ENCODE results near the gene MED22.

The MED22 gene

DNA sequence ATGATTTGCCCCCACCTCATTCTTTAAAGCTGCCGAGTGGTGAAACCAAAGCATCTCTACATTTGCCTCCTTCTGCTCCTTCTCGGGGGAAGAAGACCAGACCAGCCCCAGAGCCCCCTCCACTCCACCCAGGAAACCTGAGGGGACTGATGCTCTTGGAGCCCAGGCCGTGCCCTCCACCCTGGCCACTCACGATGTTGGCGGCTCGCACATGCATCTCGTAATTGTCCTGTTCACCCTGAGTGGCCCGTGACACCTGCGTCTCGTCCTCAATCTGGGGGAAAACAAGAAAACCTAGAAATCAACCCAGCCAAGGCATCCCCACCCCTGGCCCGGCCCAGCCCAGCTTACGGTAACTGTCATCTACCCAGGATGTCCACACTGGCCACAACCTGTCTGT lies 3.0 kb downstream of the MED22 start:
- H3K4me3 Mint-ChIP-seq: no peak overlapping the region
- DNase-seq: no peak
- H3K9me3 Mint-ChIP-seq: no peaks in the 10 kb centered on the region
- peaks cover 30% of the 10 kb centered on the region for H3K4me1 Mint-ChIP-seq
- peaks cover 40% of the 10 kb centered on the region for H3K36me3 Mint-ChIP-seq (ENCODE audit: low read depth)
- no peak overlapping the region for H3K27ac Mint-ChIP-seq
- TF ChIP-seq, protein P1, sequence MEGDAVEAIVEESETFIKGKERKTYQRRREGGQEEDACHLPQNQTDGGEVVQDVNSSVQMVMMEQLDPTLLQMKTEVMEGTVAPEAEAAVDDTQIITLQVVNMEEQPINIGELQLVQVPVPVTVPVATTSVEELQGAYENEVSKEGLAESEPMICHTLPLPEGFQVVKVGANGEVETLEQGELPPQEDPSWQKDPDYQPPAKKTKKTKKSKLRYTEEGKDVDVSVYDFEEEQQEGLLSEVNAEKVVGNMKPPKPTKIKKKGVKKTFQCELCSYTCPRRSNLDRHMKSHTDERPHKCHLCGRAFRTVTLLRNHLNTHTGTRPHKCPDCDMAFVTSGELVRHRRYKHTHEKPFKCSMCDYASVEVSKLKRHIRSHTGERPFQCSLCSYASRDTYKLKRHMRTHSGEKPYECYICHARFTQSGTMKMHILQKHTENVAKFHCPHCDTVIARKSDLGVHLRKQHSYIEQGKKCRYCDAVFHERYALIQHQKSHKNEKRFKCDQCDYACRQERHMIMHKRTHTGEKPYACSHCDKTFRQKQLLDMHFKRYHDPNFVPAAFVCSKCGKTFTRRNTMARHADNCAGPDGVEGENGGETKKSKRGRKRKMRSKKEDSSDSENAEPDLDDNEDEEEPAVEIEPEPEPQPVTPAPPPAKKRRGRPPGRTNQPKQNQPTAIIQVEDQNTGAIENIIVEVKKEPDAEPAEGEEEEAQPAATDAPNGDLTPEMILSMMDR (IDR thresholded peaks at IDR 0.05): no peak
- H3K27me3 Mint-ChIP-seq (ENCODE audit: low read depth, poor library complexity): no peaks in the 10 kb centered on the region

DNA sequence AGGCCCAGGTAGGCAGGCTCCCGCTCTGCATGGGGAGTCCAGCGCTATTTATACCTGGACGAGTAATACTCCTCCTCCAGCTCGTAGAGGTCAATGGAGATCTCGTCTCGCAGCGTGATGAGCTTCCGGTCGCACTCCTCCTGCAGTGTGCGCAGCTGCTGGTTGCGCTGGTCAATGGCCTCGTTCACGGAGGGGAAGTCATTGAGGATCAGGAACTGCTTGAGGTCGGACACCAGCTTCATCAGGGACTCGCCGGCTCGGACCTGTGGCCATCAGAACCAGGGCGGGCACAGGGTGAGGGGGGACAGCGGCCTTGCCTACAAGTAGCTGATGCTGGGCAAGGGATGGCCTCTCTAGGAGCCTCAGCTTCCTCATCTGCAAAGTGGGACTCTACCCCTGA lies 3.9 kb downstream of the MED22 start:
- TF ChIP-seq, protein P1 (IDR thresholded peaks at IDR 0.05): no peak

DNA sequence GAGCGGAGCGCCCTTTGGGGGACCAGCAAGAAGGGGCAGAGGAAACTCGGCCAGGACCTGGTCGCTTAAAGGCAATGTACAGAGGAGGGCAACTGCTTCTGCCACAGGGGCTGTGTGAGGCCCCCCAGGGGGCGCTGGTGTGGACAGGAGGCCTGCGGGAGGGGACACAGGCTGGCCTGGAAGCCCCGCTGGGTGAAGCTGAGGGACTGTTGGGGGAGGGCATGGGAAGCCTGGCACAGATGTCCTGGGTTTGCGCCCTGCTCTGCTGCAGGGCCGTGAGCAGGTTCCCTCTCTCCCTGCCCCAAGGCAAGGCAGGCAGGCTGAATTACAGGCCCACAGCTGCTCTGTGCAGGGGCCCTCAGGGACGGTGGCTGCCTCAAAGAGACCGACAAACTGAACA lies 5.4 kb downstream of the MED22 start:
- Mint-ChIP-seq H3K27ac (no peak overlapping the region), H3K4me3 (no peak overlapping the region), H3K9me3 (no peaks in the 10 kb centered on the region), H3K36me3 (ENCODE audit: low read depth) (peaks cover 36% of the 10 kb centered on the region), H3K27me3 (ENCODE audit: low read depth, poor library complexity) (no peaks in the 10 kb centered on the region), H3K4me1 (peaks cover 19% of the 10 kb centered on the region)
- DNase-seq: no peak
- TF ChIP-seq, protein P1 (IDR thresholded peaks at IDR 0.05): no peak

More for the DNA sequence above, 3.9 kb downstream of the MED22 start:
- Mint-ChIP-seq H3K4me3 (no peak overlapping the region), H3K36me3 (ENCODE audit: low read depth) (peaks cover 40% of the 10 kb centered on the region), H3K27ac (no peak overlapping the region), H3K9me3 (no peaks in the 10 kb centered on the region), H3K4me1 (peaks cover 21% of the 10 kb centered on the region), H3K27me3 (ENCODE audit: low read depth, poor library complexity) (no peaks in the 10 kb centered on the region)
- no peak for DNase-seq

DNA sequence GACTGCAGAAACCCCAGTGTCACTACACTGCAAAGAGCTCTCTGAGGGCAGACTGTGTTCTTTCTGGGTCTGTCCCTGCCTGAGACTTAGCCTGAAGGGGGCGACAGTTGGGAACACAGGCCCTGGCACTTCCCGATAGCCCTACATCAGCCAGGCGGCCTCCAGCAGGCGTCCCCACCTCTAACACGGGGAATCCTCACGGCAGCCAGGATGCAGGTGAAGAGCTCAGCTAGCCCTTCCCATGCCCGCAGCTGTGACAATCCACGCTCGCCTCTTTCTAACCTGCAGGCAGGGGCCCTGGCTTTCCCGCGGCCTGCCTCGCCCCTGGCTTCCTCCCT lies 5.9 kb downstream of the MED22 start:
- peaks cover 36% of the 10 kb centered on the region for H3K36me3 Mint-ChIP-seq (ENCODE audit: low read depth)
- H3K4me1 Mint-ChIP-seq: peaks cover 17% of the 10 kb centered on the region
- no peak for DNase-seq
- TF ChIP-seq, protein P1 (IDR thresholded peaks at IDR 0.05): no peak
- H3K4me3 Mint-ChIP-seq: no peak overlapping the region
- H3K9me3 Mint-ChIP-seq: no peaks in the 10 kb centered on the region
- H3K27ac Mint-ChIP-seq: peak overlapping the region; percentile 77
- H3K27me3 Mint-ChIP-seq (ENCODE audit: low read depth, poor library complexity): no peaks in the 10 kb centered on the region

DNA sequence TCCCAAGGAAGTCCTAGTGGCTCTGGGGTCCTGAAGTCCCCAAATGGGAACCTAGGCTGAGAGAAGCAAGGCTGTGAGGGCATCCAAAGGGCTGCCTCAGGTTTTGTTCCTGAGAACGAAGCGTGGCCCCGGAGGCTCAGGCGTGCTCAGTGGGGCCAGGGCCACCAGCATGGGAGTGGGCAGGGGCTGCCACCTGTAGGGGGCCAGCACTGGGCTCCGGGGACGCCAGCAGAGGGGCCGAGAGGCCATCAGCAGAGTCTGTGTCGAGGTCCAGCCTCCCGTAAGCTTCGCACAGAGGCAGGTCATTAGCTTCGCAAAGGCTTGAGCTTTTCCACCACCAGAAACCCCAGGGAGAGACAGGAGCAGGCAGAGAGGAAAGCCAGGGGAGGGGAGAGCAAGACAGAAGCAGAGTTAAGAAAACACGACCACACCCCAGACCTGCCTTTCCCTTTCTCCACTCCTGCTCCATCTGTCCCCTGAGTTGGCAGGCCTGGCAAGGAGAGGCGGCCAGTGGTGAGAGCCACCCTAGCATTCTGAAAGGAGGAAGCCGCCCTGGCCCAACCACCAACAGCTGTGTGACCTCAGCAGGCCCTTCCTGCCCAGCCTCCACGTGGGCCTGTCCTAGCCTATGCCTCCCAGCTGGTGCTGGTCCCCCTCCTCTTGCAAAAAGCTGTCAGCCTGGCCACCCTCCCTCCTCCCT lies 6.4 kb downstream of the MED22 start:
- DNase-seq: no peak
- no peak overlapping the region for H3K4me3 Mint-ChIP-seq

More for the DNA sequence above, 6.4 kb downstream of the MED22 start:
- no peak overlapping the region for H3K27ac Mint-ChIP-seq
- H3K4me1 Mint-ChIP-seq: peaks cover 14% of the 10 kb centered on the region
- H3K9me3 Mint-ChIP-seq: no peaks in the 10 kb centered on the region
- TF ChIP-seq, protein P1 (IDR thresholded peaks at IDR 0.05): no peak
- H3K27me3 Mint-ChIP-seq (ENCODE audit: low read depth, poor library complexity): no peaks in the 10 kb centered on the region
- peaks cover 36% of the 10 kb centered on the region for H3K36me3 Mint-ChIP-seq (ENCODE audit: low read depth)

Data from nephron progenitor cell (in vitro differentiated cells).